ENCODE results near the gene PLXNB3.
A peak's percentile ranks its signal among the peaks of the same experiment; 100 is the strongest.
"Not testable (repeated sequence)": the region's sequence is repeated elsewhere in the genome, so short reads cannot be mapped to it uniquely, and the experiment has no call there.

Gene PLXNB3

GRCh38 chrX:153728951-153729631 is 35.0 kb upstream of the PLXNB3 start:
- Mint-ChIP-seq H3K4me3 (no peak overlapping the region), H3K27me3 (no peaks in the 10 kb centered on the region), H3K9me3 (no peaks in the 10 kb centered on the region), H3K27ac (no peak overlapping the region), H3K4me1 (peaks cover 20% of the 10 kb centered on the region), H3K36me3 (peaks cover 5% of the 10 kb centered on the region)

DNA sequence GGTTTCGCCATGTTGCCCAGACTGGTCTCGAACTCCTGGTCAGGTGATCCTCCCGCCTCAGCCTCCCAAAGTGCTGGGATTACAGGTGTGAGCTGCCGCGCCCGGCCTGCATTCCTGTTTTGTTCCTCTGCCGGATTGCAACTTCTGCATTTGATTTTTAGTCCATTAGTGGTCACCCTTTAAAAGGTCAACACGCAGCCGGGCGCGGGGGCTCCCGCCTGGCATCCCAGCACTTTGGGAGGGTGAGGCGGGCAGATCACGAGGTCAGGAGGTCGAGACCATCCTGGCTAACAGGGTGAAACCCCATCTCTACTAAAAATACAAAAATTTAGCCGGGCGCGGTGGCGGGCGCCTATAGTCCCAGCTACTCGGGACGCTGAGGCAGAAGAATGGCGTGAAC is 33.9 kb upstream of the PLXNB3 start:
- H3K9me3 Mint-ChIP-seq, H3K27me3 Mint-ChIP-seq, H3K4me3 Mint-ChIP-seq, H3K27ac Mint-ChIP-seq, H3K36me3 Mint-ChIP-seq: not testable (repeated sequence)
- H3K4me1 Mint-ChIP-seq: peaks cover 24% of the 10 kb centered on the region

DNA sequence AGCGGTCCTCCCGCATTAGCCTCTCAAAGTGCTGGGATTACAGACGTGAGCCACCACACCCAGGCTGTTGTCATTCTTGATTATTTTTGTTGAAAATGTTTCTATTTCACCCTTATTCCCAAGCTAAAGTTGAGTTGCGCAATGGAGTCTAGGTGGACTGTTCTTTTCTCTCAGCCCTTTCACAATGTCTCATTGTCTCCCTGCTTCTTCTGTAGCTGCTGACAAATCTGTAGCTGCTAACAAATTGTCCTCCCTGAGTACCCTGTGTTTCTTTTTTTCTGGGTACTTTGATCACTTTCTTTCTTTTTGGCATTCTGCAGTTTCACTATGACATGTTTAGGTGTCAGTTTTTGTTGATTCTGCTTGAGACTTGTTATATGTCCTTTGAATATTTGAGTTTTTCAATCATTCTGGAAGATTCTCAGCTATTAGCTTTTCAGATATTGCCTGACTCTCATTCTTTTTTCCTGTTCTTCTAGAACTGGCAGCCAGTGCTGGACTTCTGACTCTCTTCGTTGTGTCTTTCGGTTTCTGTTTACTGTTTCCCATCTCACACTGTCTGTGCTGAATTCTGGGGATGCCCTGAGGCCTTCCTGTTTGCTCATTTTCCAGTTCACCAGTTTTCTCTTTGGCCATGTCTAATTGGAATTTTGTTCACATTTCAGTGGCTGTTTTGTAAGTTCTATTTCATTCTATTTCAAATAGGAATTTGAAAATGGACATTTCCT is 32.8 kb upstream of the PLXNB3 start:
- Mint-ChIP-seq H3K27ac (no peak overlapping the region), H3K4me3 (no peak overlapping the region), H3K27me3 (no peaks in the 10 kb centered on the region), H3K4me1 (peaks cover 30% of the 10 kb centered on the region), H3K36me3 (peaks cover 8% of the 10 kb centered on the region), H3K9me3 (no peaks in the 10 kb centered on the region)

GRCh38 chrX:153731845-153732215 is 32.2 kb upstream of the PLXNB3 start:
- H3K27me3 Mint-ChIP-seq: no peaks in the 10 kb centered on the region
- H3K4me1 Mint-ChIP-seq: peaks cover 28% of the 10 kb centered on the region

GRCh38 chrX:153732401-153732800 is 31.6 kb upstream of the PLXNB3 start:
- Mint-ChIP-seq H3K4me3 (no peak overlapping the region), H3K36me3 (peaks cover 8% of the 10 kb centered on the region), H3K4me1 (peaks cover 22% of the 10 kb centered on the region), H3K27ac (no peak overlapping the region), H3K9me3 (no peaks in the 10 kb centered on the region), H3K27me3 (no peaks in the 10 kb centered on the region)

More at GRCh38 chrX:153731845-153732215, 32.2 kb upstream of the PLXNB3 start:
- H3K27ac Mint-ChIP-seq: no peak overlapping the region
- peaks cover 8% of the 10 kb centered on the region for H3K36me3 Mint-ChIP-seq
- H3K9me3 Mint-ChIP-seq: no peaks in the 10 kb centered on the region
- H3K4me3 Mint-ChIP-seq: no peak overlapping the region

GRCh38 chrX:153733651-153734240 is 30.3 kb upstream of the PLXNB3 start:
- Mint-ChIP-seq H3K27me3 (no peaks in the 10 kb centered on the region), H3K9me3 (no peaks in the 10 kb centered on the region), H3K4me1 (peaks cover 21% of the 10 kb centered on the region), H3K27ac (no peak overlapping the region), H3K36me3 (peaks cover 8% of the 10 kb centered on the region), H3K4me3 (no peak overlapping the region)

DNA sequence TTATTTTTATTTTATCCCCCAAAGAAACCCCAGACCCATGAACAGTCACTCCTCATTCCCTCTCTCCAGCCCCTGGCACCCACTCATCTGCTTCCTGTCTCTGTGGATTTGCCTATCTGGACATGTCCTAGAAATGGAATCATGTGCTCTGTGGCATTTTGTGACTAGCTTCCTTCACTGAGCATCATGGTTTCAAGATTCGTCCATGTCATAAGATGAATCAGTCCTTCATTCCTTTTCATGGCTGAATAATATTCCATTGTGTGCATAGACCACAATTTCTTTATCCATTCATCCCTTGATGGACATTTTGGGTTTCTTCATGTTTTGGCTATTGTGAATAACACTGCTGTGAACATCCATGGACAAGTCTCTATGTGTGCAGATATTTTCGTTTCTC is 29.2 kb upstream of the PLXNB3 start:
- Mint-ChIP-seq H3K36me3 (peaks cover 8% of the 10 kb centered on the region), H3K27me3 (no peaks in the 10 kb centered on the region), H3K4me1 (peaks cover 21% of the 10 kb centered on the region), H3K27ac (no peak overlapping the region), H3K9me3 (no peaks in the 10 kb centered on the region), H3K4me3 (no peak overlapping the region)

GRCh38 chrX:153735274-153735673 is 28.8 kb upstream of the PLXNB3 start:
- H3K4me3 Mint-ChIP-seq: no peak overlapping the region
- peaks cover 8% of the 10 kb centered on the region for H3K36me3 Mint-ChIP-seq
- H3K27ac Mint-ChIP-seq: no peak overlapping the region

GRCh38 chrX:153736071-153736820 is 27.8 kb upstream of the PLXNB3 start:
- Mint-ChIP-seq H3K27me3 (no peaks in the 10 kb centered on the region), H3K36me3 (peaks cover 7% of the 10 kb centered on the region), H3K4me3 (no peak overlapping the region), H3K4me1 (peaks cover 27% of the 10 kb centered on the region), H3K27ac (no peak overlapping the region), H3K9me3 (no peaks in the 10 kb centered on the region)

More at GRCh38 chrX:153735274-153735673, 28.8 kb upstream of the PLXNB3 start:
- H3K9me3 Mint-ChIP-seq: no peaks in the 10 kb centered on the region
- no peaks in the 10 kb centered on the region for H3K27me3 Mint-ChIP-seq
- peaks cover 24% of the 10 kb centered on the region for H3K4me1 Mint-ChIP-seq

GRCh38 chrX:153736871-153737441 is 27.1 kb upstream of the PLXNB3 start:
- Mint-ChIP-seq H3K27ac (no peak overlapping the region), H3K36me3 (peaks cover 2% of the 10 kb centered on the region), H3K4me1 (peaks cover 21% of the 10 kb centered on the region), H3K4me3 (no peak overlapping the region), H3K27me3 (no peaks in the 10 kb centered on the region), H3K9me3 (no peaks in the 10 kb centered on the region)

DNA sequence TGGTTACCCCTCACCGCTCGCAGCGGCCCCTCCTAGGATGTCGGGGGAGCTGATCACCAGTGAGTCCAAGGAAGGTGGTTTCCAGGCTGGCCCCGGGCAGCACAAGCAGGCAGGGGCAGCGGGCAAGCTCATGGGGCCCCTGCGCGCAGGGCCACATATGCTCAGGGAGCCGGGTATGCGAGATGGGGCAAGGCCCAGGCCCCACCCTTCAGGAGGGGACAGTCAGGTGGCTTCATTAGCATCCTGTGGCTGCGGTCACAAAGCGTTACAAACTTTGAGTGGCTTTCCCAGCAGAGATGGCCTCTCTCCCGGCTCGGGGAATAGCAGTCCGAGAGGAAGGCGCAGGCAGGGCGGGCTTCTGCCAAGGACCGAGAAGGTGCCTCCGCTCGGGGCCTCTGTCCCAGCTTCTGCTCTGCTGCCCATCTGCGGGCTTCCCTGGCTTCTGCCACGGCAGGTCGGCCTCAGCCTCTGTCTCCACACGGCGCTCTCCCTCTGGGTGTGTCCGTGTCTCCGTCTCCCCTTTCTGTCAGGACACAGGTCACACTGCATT is 25.9 kb upstream of the PLXNB3 start:
- no peaks in the 10 kb centered on the region for H3K27me3 Mint-ChIP-seq
- no peak overlapping the region for H3K27ac Mint-ChIP-seq
- H3K4me3 Mint-ChIP-seq: no peak overlapping the region
- peaks cover 2% of the 10 kb centered on the region for H3K36me3 Mint-ChIP-seq
- no peaks in the 10 kb centered on the region for H3K9me3 Mint-ChIP-seq
- peaks cover 21% of the 10 kb centered on the region for H3K4me1 Mint-ChIP-seq

GRCh38 chrX:153739754-153740486 is 24.1 kb upstream of the PLXNB3 start:
- Mint-ChIP-seq H3K27ac (peak overlapping the region; percentile 17), H3K4me1 (peaks cover 20% of the 10 kb centered on the region), H3K4me3 (peak overlapping the region; percentile 4)

GRCh38 chrX:153740631-153741222 is 23.3 kb upstream of the PLXNB3 start:
- no peaks in the 10 kb centered on the region for H3K36me3 Mint-ChIP-seq
- no peaks in the 10 kb centered on the region for H3K9me3 Mint-ChIP-seq
- H3K27me3 Mint-ChIP-seq: no peaks in the 10 kb centered on the region
- H3K4me3 Mint-ChIP-seq: no peak overlapping the region
- peaks cover 12% of the 10 kb centered on the region for H3K4me1 Mint-ChIP-seq
- H3K27ac Mint-ChIP-seq: no peak overlapping the region

More at GRCh38 chrX:153739754-153740486, 24.1 kb upstream of the PLXNB3 start:
- H3K9me3 Mint-ChIP-seq: no peaks in the 10 kb centered on the region
- H3K36me3 Mint-ChIP-seq: peaks cover under 1% of the 10 kb centered on the region
- H3K27me3 Mint-ChIP-seq: no peaks in the 10 kb centered on the region

DNA sequence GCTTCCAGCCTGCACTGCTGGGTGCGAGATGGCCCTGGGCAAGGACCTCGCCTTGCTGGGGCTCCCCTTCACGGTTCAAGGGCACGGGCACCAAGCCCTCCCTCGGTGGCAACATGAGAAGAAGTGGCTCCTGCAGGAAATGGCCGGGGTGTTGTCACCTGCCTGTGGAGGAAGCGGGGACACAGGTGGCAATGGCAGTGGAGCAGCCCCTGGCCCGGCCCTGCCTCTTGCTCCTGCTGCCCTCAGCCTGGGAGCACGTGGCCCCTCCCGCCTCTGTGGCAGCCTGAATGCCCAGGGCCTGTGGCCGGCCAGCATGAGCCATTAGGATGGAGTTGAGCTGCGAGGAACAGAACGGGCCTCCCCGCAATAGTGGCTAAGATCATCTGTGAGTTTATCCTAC is 22.6 kb upstream of the PLXNB3 start:
- Mint-ChIP-seq H3K4me1 (peaks cover 12% of the 10 kb centered on the region), H3K27me3 (peaks cover 1% of the 10 kb centered on the region), H3K27ac (no peak overlapping the region), H3K36me3 (no peaks in the 10 kb centered on the region), H3K4me3 (no peak overlapping the region), H3K9me3 (no peaks in the 10 kb centered on the region)
